SK-N-SH (cell line): ENCODE results near the gene ETF1. TPM values are rescaled to one million over a fixed set of nuclear protein-coding genes. Genes with fewer than 3 reads are reported as not detected.

ENCODE experiments used
- CTCF ChIA-PET: fragments of 300-600, 350-600 bp; formaldehyde crosslinking; extraction: SDS; loops from one replicate; lab custom pipeline; 2021; lab: Yijun Ruan, JAX
- POLR2A ChIA-PET: fragments of 350-600 bp; sonication (Branson Sonifier 250); formaldehyde crosslinking; extraction: SDS; loops from one replicate; lab custom pipeline; 2020; ENCODE audit warnings: antibody characterized with exemption, inconsistent platforms; lab: Yijun Ruan, JAX
- DNase-seq: peaks from one replicate; pipeline ENCODE4 v3.0.0; 2012
- H2AFZ ChIP-seq: fragments of 200-600 bp; sonication (generic); 2 replicates; pipeline ENCODE4 v1.8.1; 2016; ENCODE audit warnings: antibody characterized with exemption, mild to moderate bottlenecking, low read depth
- H3F3A ChIP-seq: fragments of 200-600 bp; sonication (generic); replicated peaks from 2 replicates; pipeline ENCODE3; 2016; ENCODE audit warnings: antibody characterized with exemption, mild to moderate bottlenecking; ENCODE audit not compliant: insufficient read depth
- H3K27ac ChIP-seq, 2 experiments: fragments of 200-500 bp in 1 of 2; fragments of 200-600 bp in 1 of 2; sonication (Bioruptor generic) in 1 of 2; sonication (generic), shearing (Covaris generic) in 1 of 2; 2 replicates each; pipeline versions ENCODE4 v1.5.1 to v1.6.1; 2014 to 2016; ENCODE audit warnings: low read depth in 2 of 2, inconsistent platforms in 1 of 2, low read length in 1 of 2, mild to moderate bottlenecking in 1 of 2, mixed read lengths in 1 of 2
- H3K27me3 ChIP-seq: fragments of 200-600 bp; sonication (generic), shearing (Covaris generic); 2 replicates; pipeline ENCODE4 v1.6.1; 2016; ENCODE audit warnings: mixed run types; ENCODE audit not compliant: insufficient read depth
- H3K36me3 ChIP-seq, 2 experiments: fragments of 200-500 bp in 1 of 2; fragments of 200-600 bp in 1 of 2; sonication (Bioruptor generic) in 1 of 2; sonication (generic) in 1 of 2; replicated peaks in 1 of 2; 2 replicates each; pipeline versions ENCODE3 to v1.5.1; 2014 to 2016; ENCODE audit warnings: low read length in 1 of 2, mild to moderate bottlenecking in 1 of 2; ENCODE audit not compliant: insufficient read depth in 2 of 2, control insufficient read depth in 1 of 2
- H3K4me1 ChIP-seq, 2 experiments: fragments of 200-500 bp in 1 of 2; fragments of 200-600 bp in 1 of 2; sonication (Bioruptor generic) in 1 of 2; sonication (generic), shearing (Covaris generic) in 1 of 2; 2 replicates each; pipeline versions ENCODE4 v1.5.1 to v1.6.1; 2014 to 2016; ENCODE audit warnings: low read depth in 1 of 2, low read length in 1 of 2, mixed run types in 1 of 2; ENCODE audit not compliant: insufficient read depth in 2 of 2, control insufficient read depth in 1 of 2
- H3K4me2 ChIP-seq: fragments of 200-600 bp; sonication (generic), shearing (Covaris generic); 2 replicates; pipeline ENCODE4 v1.6.1; 2017; ENCODE audit warnings: mixed run types
- H3K4me3 ChIP-seq, 2 experiments: fragments of 200-500 bp in 1 of 2; fragments of 200-600 bp in 1 of 2; sonication (Bioruptor generic) in 1 of 2; sonication (generic), shearing (Covaris generic) in 1 of 2; 2 replicates each; pipeline versions ENCODE4 v1.5.1 to v1.8.1; 2014 to 2016; ENCODE audit warnings: low read depth in 2 of 2, inconsistent platforms in 1 of 2, low read length in 1 of 2, mild to moderate bottlenecking in 1 of 2, mixed read lengths in 1 of 2, moderate library complexity in 1 of 2
- H3K79me2 ChIP-seq: fragments of 200-600 bp; sonication (generic); 2 replicates; pipeline ENCODE4 v1.8.1; 2017; ENCODE audit warnings: mild to moderate bottlenecking; ENCODE audit not compliant: insufficient read depth
- H3K9ac ChIP-seq: fragments of 200-600 bp; sonication (generic); 2 replicates; pipeline ENCODE4 v1.6.1; 2017; ENCODE audit warnings: mixed run types
- H3K9me2 ChIP-seq: fragments of 200-600 bp; sonication (generic); 2 replicates; pipeline ENCODE4 v1.6.1; 2017; ENCODE audit warnings: mixed run types
- H3K9me3 ChIP-seq: fragments of 200-600 bp; sonication (generic); 2 replicates; pipeline ENCODE4 v1.6.1; 2017; ENCODE audit warnings: mixed run types, mild to moderate bottlenecking, moderate library complexity
- H4K20me1 ChIP-seq: fragments of 200-600 bp; sonication (generic); 2 replicates; pipeline ENCODE4 v1.6.1; 2017; ENCODE audit warnings: mild to moderate bottlenecking, mixed run types; ENCODE audit not compliant: insufficient read depth
- CHD2 ChIP-seq: fragments of 150-350 bp; IDR thresholded peaks from 2 replicates; pipeline ENCODE4 v1.6.1; 2018; ENCODE audit warnings: low read length; ENCODE audit not compliant: partially characterized antibody
- FOXM1 ChIP-seq: IDR thresholded peaks from 2 replicates; pipeline ENCODE4 v1.4.0; 2012; ENCODE audit warnings: low read depth, mild to moderate bottlenecking
- GABPA ChIP-seq: IDR thresholded peaks from 2 replicates; pipeline ENCODE4 v1.4.0; 2012; ENCODE audit warnings: low read depth, mild to moderate bottlenecking
- POLR2AphosphoS5 ChIP-seq: IDR thresholded peaks from 2 replicates; pipeline ENCODE4 v1.6.1; 2012; ENCODE audit warnings: low read depth, low read length
- RFX5 ChIP-seq: IDR thresholded peaks from 2 replicates; pipeline ENCODE4 v1.6.1; 2012; ENCODE audit warnings: mild to moderate bottlenecking, improper control_type of control experiment, low read length
- RXRA ChIP-seq: IDR thresholded peaks from 2 replicates; pipeline ENCODE4 v1.4.0; 2012; ENCODE audit warnings: low read depth, mild to moderate bottlenecking, borderline replicate concordance
- WGBS: methylation state at CpG from one replicate; pipeline ENCODE4 v1.1.6; 2017; ENCODE audit warnings: low lambda C conversion rate; 5-methylcytosine and 5-hydroxymethylcytosine counted together
- polyA plus RNA-seq, 3 experiments: library from polyadenylated mRNA; depleted of rRNA; stranded (reverse); fragments of >200 nt; gene quantifications; 2 replicates each; pipeline ENCODE4 v1.2.3, GENCODE V29; 2012
- TF ChIP-seq, protein P1 (sequence below): IDR thresholded peaks from 2 replicates; pipeline ENCODE4; 2012
- TF ChIP-seq, protein P2 (sequence below): fragments of 200-600 bp; sonication (generic); IDR thresholded peaks from 2 replicates; pipeline ENCODE4 v1.6.1; 2017; ENCODE audit warnings: antibody characterized with exemption, mild to moderate bottlenecking, moderate library complexity
- TF ChIP-seq, protein P3 (sequence below): fragments of 150-350 bp; IDR thresholded peaks from 2 replicates; pipeline ENCODE4 v1.6.1; 2016; ENCODE audit warnings: mild to moderate bottlenecking, low read depth, low read length
- TF ChIP-seq, protein P4 (sequence below): IDR thresholded peaks from 2 replicates; pipeline ENCODE4 v1.6.1; 2012; ENCODE audit warnings: mild to moderate bottlenecking, low read depth, low read length, moderate library complexity

Gene ETF1
- polyA plus RNA-seq, 1 of the 3 experiments (the other 2 are of a cell fraction) = 36.7 TPM

DNA sequence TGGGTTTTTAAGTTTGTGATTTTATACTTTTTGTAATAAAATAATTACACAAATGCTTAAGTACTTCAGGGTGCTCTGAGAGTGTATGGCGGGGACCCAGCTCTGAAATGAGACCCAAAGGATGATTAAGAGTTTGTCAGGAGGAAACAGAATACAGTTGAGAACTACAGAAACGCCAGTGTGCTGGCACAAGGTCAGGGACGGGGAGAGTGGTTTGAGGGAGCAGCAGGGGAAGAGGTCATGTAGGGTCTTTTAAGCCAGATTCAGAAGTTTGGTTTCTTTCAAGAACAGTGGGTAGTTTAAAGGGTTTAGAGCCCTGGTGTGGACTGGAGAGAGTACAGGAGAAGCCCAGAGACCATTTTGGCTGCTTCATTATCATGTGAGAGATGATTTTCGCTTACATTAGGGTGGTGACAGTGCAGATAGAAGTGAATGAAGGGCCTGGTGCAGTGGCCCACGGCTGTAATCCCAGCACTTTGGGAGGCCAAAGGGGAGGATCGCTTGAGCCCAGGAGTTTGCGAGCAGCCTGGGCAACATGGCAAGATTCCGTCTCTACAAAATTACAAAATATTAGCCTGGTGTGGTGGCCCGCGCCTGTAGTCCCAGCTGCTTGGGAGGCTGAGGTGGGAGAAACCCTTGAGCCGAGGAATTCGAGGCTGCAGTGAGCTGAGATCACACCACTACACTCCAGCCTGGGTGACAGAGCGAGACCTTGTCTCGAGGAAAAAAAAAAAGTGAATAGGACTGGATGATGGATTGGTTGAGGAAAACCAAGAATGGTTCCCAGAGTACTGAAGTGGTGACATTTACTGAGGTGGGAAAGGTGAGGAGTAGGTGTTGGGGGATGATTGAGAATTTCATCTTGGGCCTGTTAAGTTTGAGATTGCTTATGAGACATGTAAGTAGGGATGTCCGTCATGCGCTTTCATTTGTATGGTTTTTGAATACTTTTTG lies 1.4 kb upstream of the ETF1 start:
- ChIA-PET POLR2A (interaction anchor here (0.9 to 1.9 kb wide), 3 partner anchors 31 to 749 kb away, joined by 3 to 12 read pairs (median 6); partner anchors contain the start of genes EGR1, HSPA9 and MATR3), CTCF (interaction anchor here (1.2 to 3.0 kb wide), 7 partner anchors 18 to 192 kb away, joined by 3 to 15 read pairs (median 7); partner anchors contain the start of genes EGR1, HSPA9 and KDM3B)
- Histone ChIP-seq H3K36me3 (peaks cover 5 to 19% of the 10 kb centered on the region in 2 experiments), H3K27ac (peak overlapping the region; percentile 96 to 97; a peak in 3 of 4 replicates), H3F3A (peaks cover 6% of the 10 kb centered on the region), H3K4me1 (peaks cover 18 to 25% of the 10 kb centered on the region in 2 experiments), H2AFZ (no peak overlapping the region), H3K4me2 (peak overlapping the region; percentile 93), H3K4me3 (peak overlapping the region; percentile 88 to 91), H4K20me1 (peaks cover 27% of the 10 kb centered on the region), H3K9me2 (no peaks in the 10 kb centered on the region), H3K27me3 (no peaks in the 10 kb centered on the region), H3K9me3 (no peaks in the 10 kb centered on the region), H3K9ac (peak overlapping the region; percentile 99), H3K79me2 (peaks cover 96% of the 10 kb centered on the region)
- DNase-seq = no peak
- TF ChIP-seq, protein P1, sequence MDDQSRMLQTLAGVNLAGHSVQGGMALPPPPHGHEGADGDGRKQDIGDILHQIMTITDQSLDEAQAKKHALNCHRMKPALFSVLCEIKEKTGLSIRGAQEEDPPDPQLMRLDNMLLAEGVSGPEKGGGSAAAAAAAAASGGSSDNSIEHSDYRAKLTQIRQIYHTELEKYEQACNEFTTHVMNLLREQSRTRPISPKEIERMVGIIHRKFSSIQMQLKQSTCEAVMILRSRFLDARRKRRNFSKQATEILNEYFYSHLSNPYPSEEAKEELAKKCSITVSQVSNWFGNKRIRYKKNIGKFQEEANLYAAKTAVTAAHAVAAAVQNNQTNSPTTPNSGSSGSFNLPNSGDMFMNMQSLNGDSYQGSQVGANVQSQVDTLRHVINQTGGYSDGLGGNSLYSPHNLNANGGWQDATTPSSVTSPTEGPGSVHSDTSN = no peak
- TF ChIP-seq GABPA (no peak), RFX5 (no peak), RXRA (no peak), POLR2AphosphoS5 (no peak), CHD2 (no peak), FOXM1 (no peak)
- TF ChIP-seq, protein P2, sequence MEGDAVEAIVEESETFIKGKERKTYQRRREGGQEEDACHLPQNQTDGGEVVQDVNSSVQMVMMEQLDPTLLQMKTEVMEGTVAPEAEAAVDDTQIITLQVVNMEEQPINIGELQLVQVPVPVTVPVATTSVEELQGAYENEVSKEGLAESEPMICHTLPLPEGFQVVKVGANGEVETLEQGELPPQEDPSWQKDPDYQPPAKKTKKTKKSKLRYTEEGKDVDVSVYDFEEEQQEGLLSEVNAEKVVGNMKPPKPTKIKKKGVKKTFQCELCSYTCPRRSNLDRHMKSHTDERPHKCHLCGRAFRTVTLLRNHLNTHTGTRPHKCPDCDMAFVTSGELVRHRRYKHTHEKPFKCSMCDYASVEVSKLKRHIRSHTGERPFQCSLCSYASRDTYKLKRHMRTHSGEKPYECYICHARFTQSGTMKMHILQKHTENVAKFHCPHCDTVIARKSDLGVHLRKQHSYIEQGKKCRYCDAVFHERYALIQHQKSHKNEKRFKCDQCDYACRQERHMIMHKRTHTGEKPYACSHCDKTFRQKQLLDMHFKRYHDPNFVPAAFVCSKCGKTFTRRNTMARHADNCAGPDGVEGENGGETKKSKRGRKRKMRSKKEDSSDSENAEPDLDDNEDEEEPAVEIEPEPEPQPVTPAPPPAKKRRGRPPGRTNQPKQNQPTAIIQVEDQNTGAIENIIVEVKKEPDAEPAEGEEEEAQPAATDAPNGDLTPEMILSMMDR = no peak
- TF ChIP-seq, protein P3, sequence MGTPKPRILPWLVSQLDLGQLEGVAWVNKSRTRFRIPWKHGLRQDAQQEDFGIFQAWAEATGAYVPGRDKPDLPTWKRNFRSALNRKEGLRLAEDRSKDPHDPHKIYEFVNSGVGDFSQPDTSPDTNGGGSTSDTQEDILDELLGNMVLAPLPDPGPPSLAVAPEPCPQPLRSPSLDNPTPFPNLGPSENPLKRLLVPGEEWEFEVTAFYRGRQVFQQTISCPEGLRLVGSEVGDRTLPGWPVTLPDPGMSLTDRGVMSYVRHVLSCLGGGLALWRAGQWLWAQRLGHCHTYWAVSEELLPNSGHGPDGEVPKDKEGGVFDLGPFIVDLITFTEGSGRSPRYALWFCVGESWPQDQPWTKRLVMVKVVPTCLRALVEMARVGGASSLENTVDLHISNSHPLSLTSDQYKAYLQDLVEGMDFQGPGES = no peak
- TF ChIP-seq, protein P4, sequence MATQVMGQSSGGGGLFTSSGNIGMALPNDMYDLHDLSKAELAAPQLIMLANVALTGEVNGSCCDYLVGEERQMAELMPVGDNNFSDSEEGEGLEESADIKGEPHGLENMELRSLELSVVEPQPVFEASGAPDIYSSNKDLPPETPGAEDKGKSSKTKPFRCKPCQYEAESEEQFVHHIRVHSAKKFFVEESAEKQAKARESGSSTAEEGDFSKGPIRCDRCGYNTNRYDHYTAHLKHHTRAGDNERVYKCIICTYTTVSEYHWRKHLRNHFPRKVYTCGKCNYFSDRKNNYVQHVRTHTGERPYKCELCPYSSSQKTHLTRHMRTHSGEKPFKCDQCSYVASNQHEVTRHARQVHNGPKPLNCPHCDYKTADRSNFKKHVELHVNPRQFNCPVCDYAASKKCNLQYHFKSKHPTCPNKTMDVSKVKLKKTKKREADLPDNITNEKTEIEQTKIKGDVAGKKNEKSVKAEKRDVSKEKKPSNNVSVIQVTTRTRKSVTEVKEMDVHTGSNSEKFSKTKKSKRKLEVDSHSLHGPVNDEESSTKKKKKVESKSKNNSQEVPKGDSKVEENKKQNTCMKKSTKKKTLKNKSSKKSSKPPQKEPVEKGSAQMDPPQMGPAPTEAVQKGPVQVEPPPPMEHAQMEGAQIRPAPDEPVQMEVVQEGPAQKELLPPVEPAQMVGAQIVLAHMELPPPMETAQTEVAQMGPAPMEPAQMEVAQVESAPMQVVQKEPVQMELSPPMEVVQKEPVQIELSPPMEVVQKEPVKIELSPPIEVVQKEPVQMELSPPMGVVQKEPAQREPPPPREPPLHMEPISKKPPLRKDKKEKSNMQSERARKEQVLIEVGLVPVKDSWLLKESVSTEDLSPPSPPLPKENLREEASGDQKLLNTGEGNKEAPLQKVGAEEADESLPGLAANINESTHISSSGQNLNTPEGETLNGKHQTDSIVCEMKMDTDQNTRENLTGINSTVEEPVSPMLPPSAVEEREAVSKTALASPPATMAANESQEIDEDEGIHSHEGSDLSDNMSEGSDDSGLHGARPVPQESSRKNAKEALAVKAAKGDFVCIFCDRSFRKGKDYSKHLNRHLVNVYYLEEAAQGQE = no peak
- 37% methylated on average over 16 of the region's 16 CpGs for WGBS
